ENCODE data around the gene PCDHGA5.
"Not testable (repeated sequence)": the region's sequence is repeated elsewhere in the genome, so short reads cannot be mapped to it uniquely, and the experiment has no call there.

Gene PCDHGA5

GRCh38 chr5:141363952-141364660, at the start of gene PCDHGA5:
TSS of gene PCDHGA5 (plus strand) at chr5:141364162. CDS start at chr5:141364331, 169 bp downstream.
- no peak for DNase-seq (ENCODE audit: low spot score)

DNA sequence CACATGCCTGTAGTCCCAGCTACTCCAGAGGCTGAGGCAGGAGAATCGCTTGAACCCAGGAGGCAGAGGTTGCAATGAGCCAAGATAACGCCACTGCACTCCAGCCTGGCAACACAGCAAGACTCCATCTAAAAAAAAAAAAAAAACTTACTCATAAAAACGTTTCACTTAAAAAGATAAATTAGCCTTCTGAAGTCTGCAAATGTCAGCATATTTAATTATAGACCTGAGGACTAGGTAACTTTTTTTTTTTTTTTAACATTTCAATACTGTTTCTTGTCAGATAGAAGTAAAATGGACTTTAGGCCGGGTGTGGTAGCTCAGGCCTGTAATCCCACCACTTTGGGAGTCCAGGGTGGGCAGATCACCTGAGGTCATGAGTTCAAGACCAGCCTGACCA, 47.0 kb upstream of the PCDHGA5 start:
- not testable (repeated sequence) for DNase-seq (ENCODE audit: low spot score)

- DNase-seq (ENCODE audit: low spot score) = no peak
Observed at GRCh38 chr5:141319202-141319601, 44.8 kb upstream of the PCDHGA5 start.

- DNase-seq (ENCODE audit: low spot score) = no peak
Observed at GRCh38 chr5:141319699-141320098, 44.3 kb upstream of the PCDHGA5 start.

DNA sequence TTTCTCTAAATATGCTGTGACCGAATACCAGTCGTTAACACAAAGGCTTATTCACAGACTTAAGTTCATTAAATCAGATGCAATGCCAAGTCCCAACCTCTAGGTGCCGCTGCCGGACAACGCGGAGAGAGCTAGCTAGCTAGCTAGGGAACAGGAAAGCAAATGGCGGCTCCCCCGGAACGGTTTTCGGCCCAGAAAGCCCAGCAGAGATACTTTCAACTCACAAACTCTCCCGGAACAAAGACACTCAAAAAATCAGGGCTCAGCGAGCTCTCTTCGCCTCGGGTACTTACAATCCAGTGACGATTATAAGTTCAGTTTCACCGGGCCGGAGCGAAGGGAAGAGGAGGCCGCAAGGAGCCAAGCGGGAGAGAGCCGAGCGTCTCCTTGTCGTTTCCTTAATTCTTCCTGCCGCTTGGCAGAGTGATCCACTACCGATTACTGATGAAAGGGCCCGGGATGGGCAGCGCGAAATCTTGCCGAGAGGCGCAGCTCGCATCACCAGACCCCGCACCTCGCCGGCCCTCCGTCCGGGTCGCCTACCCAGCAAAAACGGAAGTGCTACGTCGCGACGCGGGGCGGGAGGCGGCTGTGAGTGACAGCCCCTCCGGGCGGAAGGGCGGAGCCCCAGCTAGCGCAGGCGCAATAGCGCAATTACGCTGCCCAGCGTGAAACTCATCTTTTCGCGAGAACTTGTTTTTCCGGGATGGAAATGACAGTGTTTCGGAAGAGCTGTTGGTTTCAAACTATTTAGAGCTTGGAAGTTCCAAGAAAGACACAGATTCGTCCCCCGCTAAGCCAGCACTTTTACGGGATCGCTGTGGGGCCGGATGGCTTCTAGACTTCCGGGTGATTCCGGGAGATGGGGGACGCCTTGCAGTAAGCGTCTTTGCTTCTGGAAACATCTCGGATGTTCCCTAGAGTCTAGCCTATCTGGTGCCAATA, 43.5 kb upstream of the PCDHGA5 start, which contains the start of gene TAF7:
TAF7 (minus strand) TSS at position 560 of the 945 bp plus-strand sequence. CDS start 740 bp downstream, outside the sequence.
- DNase-seq (ENCODE audit: low spot score) = peak; percentile 69

GRCh38 chr5:141322261-141322660, 41.7 kb upstream of the PCDHGA5 start:
- no peak for DNase-seq (ENCODE audit: low spot score)

GRCh38 chr5:141326088-141326854, 37.7 kb upstream of the PCDHGA5 start:
- peak; percentile 16 for DNase-seq (ENCODE audit: low spot score)

DNA sequence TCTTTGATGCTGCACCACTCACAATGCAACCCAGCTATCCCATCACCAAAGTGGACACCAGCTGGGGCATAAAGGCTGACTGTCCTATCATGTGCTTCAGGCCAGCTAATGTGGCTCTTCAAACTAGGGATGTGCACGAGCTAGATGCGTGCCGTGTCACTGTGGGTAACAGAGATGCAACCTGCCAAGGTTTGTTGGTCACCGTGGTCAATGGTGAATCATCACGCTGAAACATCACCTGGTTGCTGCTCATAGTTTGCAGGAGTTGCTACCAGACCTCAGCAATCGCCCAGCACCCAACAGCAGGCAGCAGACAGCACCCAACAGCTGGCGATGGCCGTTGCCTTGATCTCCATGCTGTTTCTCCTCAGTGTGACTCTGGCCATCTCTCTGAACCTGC, 35.7 kb upstream of the PCDHGA5 start:
- no peak for DNase-seq (ENCODE audit: low spot score)

GRCh38 chr5:141330299-141331080, 33.5 kb upstream of the PCDHGA5 start, which contains the start of gene PCDHGA1:
TSS of gene PCDHGA1 (plus strand) at chr5:141330514.
- peak; percentile 28 for DNase-seq (ENCODE audit: low spot score)

DNA sequence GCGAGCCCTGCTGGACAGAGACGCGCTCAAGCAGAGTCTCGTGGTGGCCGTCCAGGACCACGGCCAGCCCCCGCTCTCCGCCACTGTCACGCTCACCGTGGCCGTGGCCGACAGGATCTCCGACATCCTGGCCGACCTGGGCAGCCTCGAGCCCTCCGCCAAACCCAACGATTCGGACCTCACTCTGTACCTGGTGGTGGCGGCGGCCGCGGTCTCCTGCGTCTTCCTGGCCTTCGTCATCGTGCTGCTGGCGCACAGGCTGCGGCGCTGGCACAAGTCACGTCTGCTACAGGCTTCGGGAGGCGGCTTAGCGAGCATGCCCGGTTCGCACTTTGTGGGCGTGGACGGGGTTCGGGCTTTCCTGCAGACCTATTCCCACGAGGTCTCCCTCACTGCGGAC, 31.4 kb upstream of the PCDHGA5 start:
- not testable (repeated sequence) for DNase-seq (ENCODE audit: low spot score)

- DNase-seq (ENCODE audit: low spot score) = peak; percentile 9
Observed at GRCh38 chr5:141338538-141339306, 25.2 kb upstream of the PCDHGA5 start, which contains the start of gene PCDHGA2. TSS of gene PCDHGA2 (plus strand) at chr5:141338760.

DNA sequence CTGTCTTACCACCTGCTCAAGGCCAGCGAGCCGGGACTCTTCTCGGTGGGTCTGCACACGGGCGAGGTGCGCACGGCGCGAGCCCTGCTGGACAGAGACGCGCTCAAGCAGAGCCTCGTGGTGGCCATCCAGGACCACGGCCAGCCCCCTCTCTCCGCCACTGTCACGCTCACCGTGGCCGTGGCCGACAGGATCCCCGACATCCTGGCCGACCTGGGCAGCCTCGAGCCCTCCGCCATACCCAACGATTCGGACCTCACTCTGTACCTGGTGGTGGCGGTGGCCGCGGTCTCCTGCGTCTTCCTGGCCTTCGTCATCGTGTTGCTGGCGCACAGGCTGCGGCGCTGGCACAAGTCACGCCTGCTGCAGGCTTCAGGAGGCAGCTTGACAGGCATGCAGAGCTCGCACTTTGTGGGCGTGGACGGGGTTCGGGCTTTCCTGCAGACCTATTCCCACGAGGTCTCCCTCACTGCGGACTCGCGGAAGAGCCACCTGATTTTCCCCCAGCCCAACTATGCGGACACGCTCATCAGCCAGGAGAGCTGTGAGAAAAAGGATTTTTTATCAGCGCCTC, 23.1 kb upstream of the PCDHGA5 start:
- not testable (repeated sequence) for DNase-seq (ENCODE audit: low spot score)

DNA sequence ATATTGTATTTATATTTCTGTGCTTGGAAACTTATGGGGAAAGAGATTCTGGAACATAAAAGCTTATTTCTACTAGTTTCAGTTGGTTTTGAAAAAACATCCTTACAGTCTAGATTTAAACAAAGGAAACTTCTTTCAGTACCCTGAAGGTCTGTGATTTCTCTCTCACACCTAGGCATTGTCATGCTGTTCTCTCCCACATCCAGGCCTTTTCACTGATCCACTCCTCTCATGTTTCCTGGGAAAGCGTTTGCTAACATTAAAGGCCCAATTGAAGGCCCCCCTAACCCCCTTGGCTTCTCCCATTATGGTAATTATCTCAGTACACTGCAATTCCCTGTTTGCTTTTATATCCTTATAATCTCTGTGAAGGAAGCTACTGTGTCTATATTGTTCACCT, 21.2 kb upstream of the PCDHGA5 start:
- no peak for DNase-seq (ENCODE audit: low spot score)

- DNase-seq (ENCODE audit: low spot score) = no peak
Observed at GRCh38 chr5:141343242-141343952, 20.6 kb upstream of the PCDHGA5 start, which contains the start of gene PCDHGA3. TSS of gene PCDHGA3 (plus strand) at chr5:141343829. CDS start at chr5:141344034, 205 bp downstream.

DNA sequence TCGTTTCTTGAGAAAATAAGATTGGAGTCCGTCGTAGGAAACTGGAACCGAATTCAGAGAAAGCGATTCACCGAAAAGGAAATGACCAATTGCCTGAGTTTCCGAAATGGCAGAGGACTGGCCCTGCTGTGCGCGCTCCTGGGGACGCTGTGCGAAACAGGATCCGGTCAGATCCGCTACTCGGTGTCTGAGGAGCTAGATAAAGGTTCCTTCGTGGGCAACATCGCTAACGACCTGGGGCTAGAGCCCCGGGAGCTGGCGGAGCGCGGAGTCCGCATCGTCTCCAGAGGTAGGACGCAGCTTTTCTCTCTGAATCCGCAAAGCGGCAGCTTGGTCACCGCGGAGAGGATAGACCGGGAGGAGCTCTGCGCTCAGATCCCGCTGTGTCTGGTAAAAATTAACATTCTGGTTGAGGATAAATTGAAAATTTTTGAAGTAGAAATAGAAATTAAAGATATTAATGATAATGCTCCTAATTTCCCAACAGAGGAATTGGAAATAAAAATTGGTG, 20.0 kb upstream of the PCDHGA5 start:
- DNase-seq (ENCODE audit: low spot score) = no peak

GRCh38 chr5:141345327-141345726, 18.6 kb upstream of the PCDHGA5 start:
- DNase-seq (ENCODE audit: low spot score) = no peak

GRCh38 chr5:141346017-141346416, 17.9 kb upstream of the PCDHGA5 start:
- DNase-seq (ENCODE audit: low spot score) = not testable (repeated sequence)

GRCh38 chr5:141349917-141350619, 13.9 kb upstream of the PCDHGA5 start, which contains the start of gene PCDHGB1:
TSS of gene PCDHGB1 (plus strand) at chr5:141350099. CDS start at chr5:141350261, 162 bp downstream.
- peak; percentile 61 for DNase-seq (ENCODE audit: low spot score)
